Peyer's patch (tissue), 4 donors: ENCODE results near the gene ANTKMT.

Experiments
- CTCF ChIP-seq, 6 experiments: fragments of 450-650 bp in 4 of 6; fragments of 200-600 bp in 2 of 6; sonication (generic) in 1 of 6; IDR thresholded peaks; one replicate each; pipeline ENCODE4 v1.5.1; 2017 to 2019; ENCODE audit warnings: antibody characterized with exemption in 6 of 6, mild to moderate bottlenecking in 3 of 6, moderate library complexity in 1 of 6
- POLR2A ChIP-seq, 2 donors: fragments of 450-650 bp; IDR thresholded peaks; one replicate each; pipeline ENCODE4 v1.5.1; 2017; ENCODE audit warnings: antibody characterized with exemption in 2 of 2, mild to moderate bottlenecking in 2 of 2, moderate library complexity in 2 of 2

- no peak for TF ChIP-seq CTCF (IDR thresholded peaks at IDR 0.05)
- TF ChIP-seq POLR2A (IDR thresholded peaks at IDR 0.05), result no peak
These were observed 48.3 kb downstream of the ANTKMT start for GRCh38 chr16:769184-769784.
